ENCODE data around the gene ARHGAP18. TPM values are rescaled to one million over a fixed set of nuclear protein-coding genes. Genes with fewer than 3 reads are reported as not detected.

The ARHGAP18 gene
- total and polyA plus RNA-seq, 2 experiments from 2014 or later = 4.3 to 5.0 TPM

DNA sequence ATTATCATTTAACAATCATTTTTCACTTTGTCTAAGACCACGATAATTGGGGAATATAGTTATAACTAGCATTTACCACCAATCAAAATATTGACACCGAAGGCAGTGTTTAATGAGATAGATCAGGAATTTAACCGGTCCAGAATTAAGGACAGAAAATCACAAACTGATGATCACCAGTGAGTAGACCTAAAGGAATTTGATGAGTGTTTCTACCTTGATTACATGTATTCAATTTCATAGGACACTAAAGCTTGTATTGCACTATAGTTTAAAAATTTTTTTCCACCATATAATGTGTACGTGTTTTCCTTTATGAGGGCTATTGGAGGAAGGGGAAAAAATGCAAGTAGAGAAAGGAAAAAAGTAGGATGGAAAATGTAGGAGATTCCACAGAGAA lies 22.6 kb upstream of the ARHGAP18 start:
- H3K36me3 ChIP-seq (ENCODE audit: insufficient read depth) = no peaks in the 10 kb centered on the region
- Mint-ChIP-seq H3K4me1 (peaks cover 6% of the 10 kb centered on the region), H3K27ac (no peak overlapping the region), H3K4me3 (no peak overlapping the region), H3K9me3 (no peaks in the 10 kb centered on the region), H3K27me3 (ENCODE audit: insufficient read depth, low read depth, poor library complexity) (no peaks in the 10 kb centered on the region), H3K36me3 (ENCODE audit: low read depth) (no peaks in the 10 kb centered on the region)
- H2AFZ ChIP-seq = no peak overlapping the region
- H3K79me2 ChIP-seq (replicated peaks; ENCODE audit: insufficient read depth) = no peaks in the 10 kb centered on the region
- no peaks in the 10 kb centered on the region for H3F3A ChIP-seq (replicated peaks; ENCODE audit: low read depth)
- ATAC-seq = no peak
- H3K27me3 ChIP-seq (ENCODE audit: insufficient read depth) = no peaks in the 10 kb centered on the region
- DNase-seq (ENCODE audit: low spot score) = no peak
- no peak overlapping the region for H3K4me2 ChIP-seq
- no peaks in the 10 kb centered on the region for H4K20me1 ChIP-seq (replicated peaks; ENCODE audit: insufficient read depth)
- no peak for TF ChIP-seq ZNF114 (CRISPR knock-in tag; IDR thresholded peaks at IDR 0.05)
- TF ChIP-seq ZNF331 (CRISPR knock-in tag; IDR thresholded peaks at IDR 0.05; ENCODE audit: low read depth) = no peak
- TF ChIP-seq ETS1 (IDR thresholded peaks at IDR 0.05) = no peak
- TF ChIP-seq NANOG (IDR thresholded peaks at IDR 0.05; ENCODE audit: borderline replicate concordance) = no peak
- no peak for TF ChIP-seq STAT1 (IDR thresholded peaks at IDR 0.05; ENCODE audit: unreplicated experiment)
- no peak for TF ChIP-seq POLR2AphosphoS5 (IDR thresholded peaks at IDR 0.05; ENCODE audit: low read depth)
- TF ChIP-seq, protein P1, sequence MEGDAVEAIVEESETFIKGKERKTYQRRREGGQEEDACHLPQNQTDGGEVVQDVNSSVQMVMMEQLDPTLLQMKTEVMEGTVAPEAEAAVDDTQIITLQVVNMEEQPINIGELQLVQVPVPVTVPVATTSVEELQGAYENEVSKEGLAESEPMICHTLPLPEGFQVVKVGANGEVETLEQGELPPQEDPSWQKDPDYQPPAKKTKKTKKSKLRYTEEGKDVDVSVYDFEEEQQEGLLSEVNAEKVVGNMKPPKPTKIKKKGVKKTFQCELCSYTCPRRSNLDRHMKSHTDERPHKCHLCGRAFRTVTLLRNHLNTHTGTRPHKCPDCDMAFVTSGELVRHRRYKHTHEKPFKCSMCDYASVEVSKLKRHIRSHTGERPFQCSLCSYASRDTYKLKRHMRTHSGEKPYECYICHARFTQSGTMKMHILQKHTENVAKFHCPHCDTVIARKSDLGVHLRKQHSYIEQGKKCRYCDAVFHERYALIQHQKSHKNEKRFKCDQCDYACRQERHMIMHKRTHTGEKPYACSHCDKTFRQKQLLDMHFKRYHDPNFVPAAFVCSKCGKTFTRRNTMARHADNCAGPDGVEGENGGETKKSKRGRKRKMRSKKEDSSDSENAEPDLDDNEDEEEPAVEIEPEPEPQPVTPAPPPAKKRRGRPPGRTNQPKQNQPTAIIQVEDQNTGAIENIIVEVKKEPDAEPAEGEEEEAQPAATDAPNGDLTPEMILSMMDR (conservative IDR thresholded peaks at IDR 0.05; ENCODE audit: low read depth in 2 of 2) = no peak
- TF ChIP-seq JUNB (IDR thresholded peaks at IDR 0.05; ENCODE audit: unreplicated experiment) = no peak
- no peak for TF ChIP-seq CREB1 (CRISPR knock-in tag; IDR thresholded peaks at IDR 0.05; ENCODE audit: low read depth)
- TF ChIP-seq, protein P2, sequence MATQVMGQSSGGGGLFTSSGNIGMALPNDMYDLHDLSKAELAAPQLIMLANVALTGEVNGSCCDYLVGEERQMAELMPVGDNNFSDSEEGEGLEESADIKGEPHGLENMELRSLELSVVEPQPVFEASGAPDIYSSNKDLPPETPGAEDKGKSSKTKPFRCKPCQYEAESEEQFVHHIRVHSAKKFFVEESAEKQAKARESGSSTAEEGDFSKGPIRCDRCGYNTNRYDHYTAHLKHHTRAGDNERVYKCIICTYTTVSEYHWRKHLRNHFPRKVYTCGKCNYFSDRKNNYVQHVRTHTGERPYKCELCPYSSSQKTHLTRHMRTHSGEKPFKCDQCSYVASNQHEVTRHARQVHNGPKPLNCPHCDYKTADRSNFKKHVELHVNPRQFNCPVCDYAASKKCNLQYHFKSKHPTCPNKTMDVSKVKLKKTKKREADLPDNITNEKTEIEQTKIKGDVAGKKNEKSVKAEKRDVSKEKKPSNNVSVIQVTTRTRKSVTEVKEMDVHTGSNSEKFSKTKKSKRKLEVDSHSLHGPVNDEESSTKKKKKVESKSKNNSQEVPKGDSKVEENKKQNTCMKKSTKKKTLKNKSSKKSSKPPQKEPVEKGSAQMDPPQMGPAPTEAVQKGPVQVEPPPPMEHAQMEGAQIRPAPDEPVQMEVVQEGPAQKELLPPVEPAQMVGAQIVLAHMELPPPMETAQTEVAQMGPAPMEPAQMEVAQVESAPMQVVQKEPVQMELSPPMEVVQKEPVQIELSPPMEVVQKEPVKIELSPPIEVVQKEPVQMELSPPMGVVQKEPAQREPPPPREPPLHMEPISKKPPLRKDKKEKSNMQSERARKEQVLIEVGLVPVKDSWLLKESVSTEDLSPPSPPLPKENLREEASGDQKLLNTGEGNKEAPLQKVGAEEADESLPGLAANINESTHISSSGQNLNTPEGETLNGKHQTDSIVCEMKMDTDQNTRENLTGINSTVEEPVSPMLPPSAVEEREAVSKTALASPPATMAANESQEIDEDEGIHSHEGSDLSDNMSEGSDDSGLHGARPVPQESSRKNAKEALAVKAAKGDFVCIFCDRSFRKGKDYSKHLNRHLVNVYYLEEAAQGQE (IDR thresholded peaks at IDR 0.05; ENCODE audit: unreplicated experiment) = no peak
- no peak for TF ChIP-seq ZNF462 (CRISPR knock-in tag; IDR thresholded peaks at IDR 0.05)
- TF ChIP-seq EZH2phosphoT487 (IDR thresholded peaks at IDR 0.05; ENCODE audit: unreplicated experiment) = no peak
- no peak for TF ChIP-seq EZH2 (IDR thresholded peaks at IDR 0.05; ENCODE audit: low read depth, unreplicated experiment)
- H3K4me3 ChIP-seq = no peak overlapping the region
- no peaks in the 10 kb centered on the region for H3K9me2 ChIP-seq (ENCODE audit: insufficient read depth)
- no peak overlapping the region for H3K27ac ChIP-seq (ENCODE audit: low read depth)
- no peaks in the 10 kb centered on the region for H3K4me1 ChIP-seq (ENCODE audit: insufficient read depth)
